ENCODE measurements around the gene RAB15. TPM values are rescaled to one million over a fixed set of nuclear protein-coding genes. Genes with fewer than 3 reads are reported as not detected.

The RAB15 gene
- total and polyA plus RNA-seq, 2 experiments from 2014 or later, result 8.8 to 13.8 TPM

DNA sequence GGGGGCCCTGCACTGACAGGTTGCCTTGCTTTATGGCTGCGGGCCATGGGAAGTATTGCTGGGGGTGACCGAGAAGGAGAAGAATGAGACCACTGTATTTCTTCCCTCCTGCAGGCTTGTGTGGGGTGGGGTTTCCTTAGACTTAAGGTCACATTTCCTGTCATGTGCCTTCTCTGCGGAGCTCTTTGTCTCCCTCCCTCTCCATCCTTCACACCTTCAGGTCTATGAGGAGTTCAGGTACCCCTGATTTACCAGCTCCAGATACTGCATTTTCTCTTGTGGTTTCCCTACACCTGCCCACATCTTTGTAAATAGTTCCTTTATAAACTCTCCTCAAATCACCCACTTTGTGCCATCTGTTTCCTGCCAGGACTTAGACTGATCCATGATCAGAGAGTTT, 18.2 kb upstream of the RAB15 start:
- Histone ChIP-seq H3K27me3 (no peaks in the 10 kb centered on the region), H3K9me3 (ENCODE audit: low read depth) (no peaks in the 10 kb centered on the region), H3K4me3 (no peak overlapping the region), H3K4me1 (ENCODE audit: low read depth) (peaks cover 3% of the 10 kb centered on the region), H3K27ac (no peak overlapping the region), H3K36me3 (no peaks in the 10 kb centered on the region)
- DNase-seq (ENCODE audit: low read depth in 1 of 2, low spot score in 1 of 2), result no peak
- TF ChIP-seq, protein P1, sequence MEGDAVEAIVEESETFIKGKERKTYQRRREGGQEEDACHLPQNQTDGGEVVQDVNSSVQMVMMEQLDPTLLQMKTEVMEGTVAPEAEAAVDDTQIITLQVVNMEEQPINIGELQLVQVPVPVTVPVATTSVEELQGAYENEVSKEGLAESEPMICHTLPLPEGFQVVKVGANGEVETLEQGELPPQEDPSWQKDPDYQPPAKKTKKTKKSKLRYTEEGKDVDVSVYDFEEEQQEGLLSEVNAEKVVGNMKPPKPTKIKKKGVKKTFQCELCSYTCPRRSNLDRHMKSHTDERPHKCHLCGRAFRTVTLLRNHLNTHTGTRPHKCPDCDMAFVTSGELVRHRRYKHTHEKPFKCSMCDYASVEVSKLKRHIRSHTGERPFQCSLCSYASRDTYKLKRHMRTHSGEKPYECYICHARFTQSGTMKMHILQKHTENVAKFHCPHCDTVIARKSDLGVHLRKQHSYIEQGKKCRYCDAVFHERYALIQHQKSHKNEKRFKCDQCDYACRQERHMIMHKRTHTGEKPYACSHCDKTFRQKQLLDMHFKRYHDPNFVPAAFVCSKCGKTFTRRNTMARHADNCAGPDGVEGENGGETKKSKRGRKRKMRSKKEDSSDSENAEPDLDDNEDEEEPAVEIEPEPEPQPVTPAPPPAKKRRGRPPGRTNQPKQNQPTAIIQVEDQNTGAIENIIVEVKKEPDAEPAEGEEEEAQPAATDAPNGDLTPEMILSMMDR (IDR thresholded peaks at IDR 0.05; ENCODE audit: low read depth, low read length), result no peak

DNA sequence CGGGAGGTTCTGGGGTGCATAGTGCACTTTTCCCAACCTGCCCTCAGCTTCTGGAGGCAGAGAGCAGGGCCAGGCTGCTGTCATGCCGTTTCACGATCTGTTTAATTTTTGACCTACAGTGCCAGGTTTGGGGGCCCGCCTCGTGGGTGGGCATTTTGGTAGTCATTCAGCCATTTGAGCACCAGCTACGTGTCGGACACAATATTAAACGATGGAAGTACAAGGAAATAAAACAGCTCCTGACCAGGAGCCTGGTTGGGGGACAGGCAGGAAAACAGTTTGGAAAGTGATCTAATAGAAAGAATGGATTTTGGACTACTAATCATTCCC, 15.3 kb upstream of the RAB15 start:
- Histone ChIP-seq H3K36me3 (no peaks in the 10 kb centered on the region), H3K27ac (peak overlapping the region; percentile 75), H3K4me1 (ENCODE audit: low read depth) (peaks cover 3% of the 10 kb centered on the region), H3K9me3 (ENCODE audit: low read depth) (no peaks in the 10 kb centered on the region), H3K4me3 (peak overlapping the region; percentile 45), H3K27me3 (no peaks in the 10 kb centered on the region)
- DNase-seq (ENCODE audit: low read depth in 1 of 2, low spot score in 1 of 2), result no peak
- TF ChIP-seq, protein P1 (IDR thresholded peaks at IDR 0.05; ENCODE audit: low read depth, low read length), result no peak

DNA sequence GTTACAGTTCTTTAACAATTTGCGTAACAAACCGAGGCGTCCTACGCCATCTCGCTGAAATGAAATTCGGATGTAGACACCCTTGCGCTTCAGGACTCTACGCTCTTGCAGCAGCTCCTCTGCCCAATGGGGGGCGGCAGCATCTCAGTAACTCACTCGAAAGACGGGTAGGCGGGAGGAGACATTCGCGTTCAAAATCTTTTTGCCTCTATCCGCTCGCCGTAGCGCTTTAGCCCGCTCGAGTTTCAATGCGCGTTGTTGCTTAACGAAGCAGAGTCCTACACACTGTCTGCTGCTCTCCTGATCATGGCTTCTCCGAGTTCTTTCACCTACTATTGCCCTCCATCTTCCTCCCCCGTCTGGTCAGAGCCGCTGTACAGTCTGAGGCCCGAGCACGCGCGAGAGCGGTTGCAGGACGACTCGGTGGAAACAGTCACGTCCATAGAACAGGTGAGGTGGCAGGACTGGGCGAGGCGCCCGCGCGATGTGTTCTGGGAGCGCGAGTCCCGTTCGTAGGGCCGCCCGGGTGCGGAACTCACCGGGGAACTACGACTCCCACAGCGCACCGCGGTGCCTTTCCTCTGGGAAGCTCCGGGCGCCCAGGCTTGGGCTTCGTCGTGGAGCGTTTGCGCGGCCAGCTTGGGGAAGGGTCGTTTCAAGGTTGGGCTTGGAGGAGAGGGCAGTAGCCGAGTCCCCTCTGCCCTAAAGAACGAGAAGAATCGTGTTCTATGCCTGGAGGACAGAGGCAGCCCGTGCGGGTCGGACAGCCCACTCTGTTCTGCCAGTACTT, 14.7 kb upstream of the RAB15 start, which contains the start of gene FNTB:
Gene FNTB, plus strand, starts transcription at position 248 of the 790 bp plus-strand sequence. Its CDS starts 59 bp downstream, at position 307.
- Histone ChIP-seq H3K4me3 (peak within 1 kb of the TSS; percentile 45), H3K4me1 (ENCODE audit: low read depth) (peaks cover 3% of the 10 kb centered on the region), H3K27ac (peak within 1 kb of the TSS; percentile 75), H3K36me3 (no peaks in the 10 kb centered on the region), H3K27me3 (no peaks in the 10 kb centered on the region), H3K9me3 (ENCODE audit: low read depth) (no peaks in the 10 kb centered on the region)
- TF ChIP-seq, protein P1 (IDR thresholded peaks at IDR 0.05; ENCODE audit: low read depth, low read length), result peak; percentile 92
- DNase-seq (ENCODE audit: low read depth in 1 of 2, low spot score in 1 of 2), result peak; percentile 97 to 98

DNA sequence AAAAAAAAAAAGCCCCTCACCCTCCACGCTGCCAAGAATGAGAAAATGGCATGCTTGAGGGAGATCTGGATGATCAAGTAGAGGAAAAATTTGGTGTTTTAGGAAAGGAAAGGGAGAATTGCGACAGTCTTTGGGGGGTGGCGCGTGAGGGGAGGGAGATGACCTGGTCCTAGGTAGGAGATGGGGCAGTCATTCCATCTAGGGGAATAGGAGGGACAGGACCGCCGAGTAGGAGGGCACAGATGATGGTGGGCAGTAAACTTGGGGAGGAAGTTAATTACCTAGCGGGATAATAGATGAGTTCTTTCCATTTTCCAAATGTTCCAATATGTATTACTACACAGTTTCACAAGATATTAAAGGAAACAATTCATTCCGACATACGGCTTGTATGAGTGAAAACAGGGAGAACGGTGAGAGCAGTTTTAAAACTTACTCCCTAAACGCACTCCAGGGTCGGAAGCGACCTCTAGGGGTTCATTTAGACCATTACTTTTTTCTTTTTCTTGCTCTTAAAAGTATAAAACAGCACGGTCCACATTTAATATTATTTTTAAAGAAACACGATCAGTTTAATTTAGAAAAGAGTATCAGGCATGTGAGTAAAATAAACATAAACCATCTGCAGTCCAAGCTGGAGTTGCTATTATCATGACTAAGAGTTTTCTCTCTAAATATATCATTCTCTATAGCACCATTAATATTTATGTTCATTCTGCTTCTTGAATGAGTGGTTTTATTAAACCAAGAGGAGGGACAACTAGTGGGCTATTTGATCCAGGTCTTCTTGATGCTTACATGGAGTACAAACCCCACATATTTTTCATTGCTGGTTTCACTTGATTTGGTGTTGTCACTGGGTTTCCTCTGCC, 11.5 kb upstream of the RAB15 start:
- H3K9me3 ChIP-seq (ENCODE audit: low read depth), result no peaks in the 10 kb centered on the region
- no peaks in the 10 kb centered on the region for H3K27me3 ChIP-seq
- TF ChIP-seq, protein P1 (IDR thresholded peaks at IDR 0.05; ENCODE audit: low read depth, low read length), result peak; percentile 63
- H3K4me1 ChIP-seq (ENCODE audit: low read depth), result peaks cover 3% of the 10 kb centered on the region
- no peaks in the 10 kb centered on the region for H3K36me3 ChIP-seq
- no peak overlapping the region for H3K27ac ChIP-seq
- peak; percentile 54 to 77 for DNase-seq (ENCODE audit: low read depth in 1 of 2, low spot score in 1 of 2)
- no peak overlapping the region for H3K4me3 ChIP-seq

DNA sequence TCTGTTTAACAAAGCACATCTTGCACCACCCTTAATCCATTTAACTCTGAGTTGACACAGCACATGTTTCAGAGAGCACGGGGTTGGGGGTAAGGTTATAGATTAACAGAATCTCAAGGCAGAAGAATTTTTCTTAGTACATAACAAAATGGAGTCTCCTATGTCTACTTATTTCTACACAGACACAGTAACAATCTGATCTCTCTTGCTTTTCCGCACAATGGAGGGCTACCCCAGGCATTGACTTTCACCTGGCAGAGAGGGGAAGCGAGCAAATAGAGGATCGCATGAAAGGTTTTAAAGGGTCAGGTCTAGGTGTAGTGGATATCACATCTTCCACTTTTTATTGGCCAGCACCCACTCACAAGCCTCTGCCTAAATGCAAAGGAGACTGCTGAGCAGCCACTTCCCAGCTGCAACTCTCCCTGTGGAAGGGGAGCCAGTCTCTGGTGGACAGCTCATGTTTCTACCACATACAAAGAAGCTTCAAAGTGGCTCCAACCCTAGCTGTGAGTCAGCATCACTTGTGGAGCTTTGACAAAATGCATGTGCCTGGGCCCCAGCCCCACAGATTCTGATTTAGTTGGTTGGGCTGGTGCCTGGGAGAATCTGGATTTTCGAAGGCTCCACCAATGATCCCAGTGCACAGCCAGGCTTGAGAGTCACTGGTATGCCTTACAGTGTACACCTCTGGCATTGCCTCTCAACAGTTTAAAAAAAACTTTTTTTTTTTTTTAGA, 7.4 kb upstream of the RAB15 start:
- Histone ChIP-seq H3K27ac (no peak overlapping the region), H3K36me3 (no peaks in the 10 kb centered on the region), H3K27me3 (no peaks in the 10 kb centered on the region), H3K4me1 (ENCODE audit: low read depth) (no peaks in the 10 kb centered on the region), H3K9me3 (ENCODE audit: low read depth) (no peaks in the 10 kb centered on the region), H3K4me3 (no peak overlapping the region)
- TF ChIP-seq, protein P1 (IDR thresholded peaks at IDR 0.05; ENCODE audit: low read depth, low read length), result no peak
- DNase-seq (ENCODE audit: low read depth in 1 of 2, low spot score in 1 of 2), result peak in 1 of 2 donors; percentile 21
